GM10266 (cell line): ENCODE measurements around the gene BCCIP.

Source experiments
- DNase-seq: peaks from one replicate; pipeline ENCODE4 v3.0.0; 2012; ENCODE audit errors: extremely low spot score
- CTCF ChIP-seq: IDR thresholded peaks from 2 replicates; pipeline ENCODE4 v1.5.1; 2012; ENCODE audit warnings: mild to moderate bottlenecking, low read depth; ENCODE audit not compliant: control insufficient read depth, insufficient read depth; ENCODE audit errors: missing control alignments

Gene BCCIP

DNA sequence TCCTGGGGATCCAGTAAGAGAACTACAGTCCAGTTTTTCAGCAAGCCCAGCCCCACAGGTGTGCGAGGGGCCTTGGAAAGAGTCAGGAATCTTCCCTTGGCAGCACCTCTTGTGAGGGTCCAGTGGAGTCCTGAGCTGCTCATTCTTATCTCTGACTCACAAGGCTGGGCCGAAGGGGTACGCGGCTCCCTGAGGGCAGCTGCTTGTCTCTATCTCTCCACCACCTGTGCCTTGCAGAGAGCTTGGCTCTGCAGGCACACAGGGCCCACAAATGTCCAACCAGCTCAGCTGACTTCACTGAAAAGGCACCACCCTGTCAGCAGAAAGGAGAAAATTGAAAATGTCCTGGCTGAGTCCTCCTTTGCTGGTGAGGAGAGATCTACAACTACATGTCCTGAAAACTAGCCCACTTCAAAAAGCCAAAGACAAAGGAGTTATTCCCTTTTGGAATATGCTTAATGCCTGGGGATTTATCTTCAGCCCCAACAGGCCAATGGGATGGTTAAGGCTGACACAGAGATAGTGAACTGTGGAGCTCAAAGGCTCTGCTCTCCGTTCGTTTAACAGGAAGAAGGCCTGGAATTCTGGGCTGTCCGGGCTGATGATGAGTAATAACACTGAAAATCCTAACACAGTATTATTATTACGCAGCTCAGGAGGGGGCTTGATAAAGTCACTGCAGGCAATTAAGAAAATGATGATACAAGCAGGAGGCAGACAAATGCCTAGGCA, 23.7 kb upstream of the BCCIP start:
- TF ChIP-seq CTCF, result no peak
- DNase-seq, result no peak

DNA sequence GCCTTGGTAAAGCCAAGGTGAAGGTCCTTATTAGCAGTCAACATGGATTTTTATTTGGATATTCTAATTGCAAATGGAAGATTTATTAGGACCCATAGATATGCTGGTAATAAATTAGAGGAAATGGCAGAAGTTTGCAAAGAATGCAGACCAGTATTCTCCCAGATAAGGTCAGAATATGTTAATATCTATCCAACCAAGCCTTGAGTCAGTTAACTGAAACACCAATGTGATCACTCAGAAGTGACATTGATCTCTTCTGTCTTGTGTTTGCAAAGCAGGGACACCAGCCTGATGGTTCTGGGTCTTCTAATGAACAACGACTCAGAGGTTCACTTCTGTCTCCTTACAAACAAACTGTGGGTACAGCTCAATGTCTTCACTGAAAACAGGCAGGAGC, 21.8 kb upstream of the BCCIP start:
- TF ChIP-seq CTCF, result no peak

DNA sequence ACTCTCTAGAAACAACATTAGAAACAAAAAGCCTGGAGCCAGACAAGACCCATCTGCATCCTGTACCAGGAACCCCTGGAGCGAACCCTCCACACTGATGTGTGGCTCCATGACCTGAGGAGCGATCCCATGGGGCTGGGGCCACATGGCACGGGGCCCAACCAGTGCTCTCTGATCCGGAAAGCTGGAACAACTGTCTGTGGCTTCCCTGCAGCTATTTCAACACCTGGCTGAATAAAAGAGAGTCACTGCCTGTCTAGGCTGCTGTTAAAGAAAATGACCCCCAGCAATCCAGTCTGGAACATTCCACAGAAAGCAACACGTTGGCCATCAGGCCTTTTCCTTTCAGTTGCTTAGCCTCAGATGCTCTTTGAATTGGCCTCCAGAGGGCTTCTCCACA, 21.2 kb upstream of the BCCIP start:
- DNase-seq, result no peak
- no peak for TF ChIP-seq CTCF

More for the DNA sequence above, 21.8 kb upstream of the BCCIP start:
- no peak for DNase-seq

DNA sequence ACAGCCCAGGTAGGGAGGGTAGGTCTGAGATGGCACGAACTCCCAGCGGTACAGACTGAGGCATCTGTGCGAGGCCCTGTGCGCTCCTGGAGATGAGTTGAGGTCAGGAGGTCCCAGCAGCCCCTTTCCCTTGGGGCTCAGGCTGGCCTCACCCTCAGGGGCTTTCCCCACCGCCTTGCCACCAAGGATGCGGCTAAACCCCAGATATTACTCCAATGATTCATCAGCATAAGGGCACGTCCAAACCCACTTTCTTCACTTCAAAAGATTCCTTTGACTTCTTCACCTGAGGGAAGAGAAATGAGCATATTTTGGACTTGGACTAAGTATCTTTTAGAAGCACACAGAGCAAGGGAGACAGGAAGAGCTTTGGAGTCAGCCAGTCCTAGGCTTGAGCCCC, 20.6 kb upstream of the BCCIP start:
- DNase-seq, result no peak
- no peak for TF ChIP-seq CTCF

GRCh38 chr10:125808047-125808446, 15.3 kb upstream of the BCCIP start:
- DNase-seq, result no peak
- no peak for TF ChIP-seq CTCF

DNA sequence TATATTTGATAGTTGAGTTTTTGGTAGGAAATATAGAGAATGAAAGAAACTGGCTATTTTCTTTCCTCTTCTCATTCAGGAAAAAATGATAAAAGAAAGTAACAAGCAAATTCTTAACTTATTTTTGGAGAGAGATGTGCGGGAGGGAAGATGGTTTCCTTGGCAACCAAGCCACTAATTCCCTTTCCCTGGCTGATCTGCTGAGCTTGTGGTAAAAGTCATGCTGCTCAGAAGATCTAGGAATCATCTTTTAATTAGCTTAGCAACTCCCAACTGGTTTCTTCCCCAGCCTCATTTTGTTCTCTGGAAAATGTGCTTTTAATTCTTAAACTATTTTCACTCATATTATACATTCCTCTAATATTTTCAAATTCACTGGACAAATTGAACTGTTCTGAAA, 12.1 kb upstream of the BCCIP start:
- DNase-seq, result no peak
- no peak for TF ChIP-seq CTCF

DNA sequence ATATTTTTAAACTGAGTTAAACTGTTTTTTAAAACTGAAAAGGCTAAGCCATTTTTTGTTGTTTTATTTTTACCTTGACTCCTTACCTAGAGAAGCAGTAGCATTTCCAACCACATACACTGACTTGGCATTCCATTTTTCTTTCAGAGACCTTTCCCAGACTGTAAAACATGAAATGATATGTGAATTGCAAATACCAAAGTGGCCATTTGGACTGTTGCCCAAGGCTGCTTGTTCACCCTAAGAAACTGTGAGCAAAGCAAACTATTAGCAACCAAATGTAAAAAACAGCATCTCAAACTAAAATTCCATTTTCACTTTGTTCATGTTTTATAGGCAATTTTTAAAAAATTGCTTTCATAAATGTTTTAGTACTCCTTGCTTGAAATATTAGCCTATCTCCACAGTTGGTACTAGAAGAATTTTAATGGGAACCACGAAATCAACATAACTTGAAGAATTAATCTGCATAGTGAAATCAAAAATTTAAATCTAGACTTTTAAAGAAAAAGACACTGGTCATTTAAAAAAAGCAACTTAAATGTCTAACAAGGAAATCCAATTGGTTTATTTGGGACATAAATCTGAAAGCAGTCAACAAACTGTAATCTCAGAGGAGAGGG, 11.1 kb upstream of the BCCIP start:
- DNase-seq, result no peak
- TF ChIP-seq CTCF, result no peak
